ENCODE results near the gene GOLGA8S. TPM values are rescaled to one million over a fixed set of nuclear protein-coding genes. Genes with fewer than 3 reads are reported as not detected.
"Not testable (repeated sequence)": the region's sequence is repeated elsewhere in the genome, so short reads cannot be mapped to it uniquely, and the experiment has no call there.

The GOLGA8S gene
- not detected in 2 replicates for polyA plus RNA-seq
- polyA minus RNA-seq, result not detected in 2 replicates

DNA sequence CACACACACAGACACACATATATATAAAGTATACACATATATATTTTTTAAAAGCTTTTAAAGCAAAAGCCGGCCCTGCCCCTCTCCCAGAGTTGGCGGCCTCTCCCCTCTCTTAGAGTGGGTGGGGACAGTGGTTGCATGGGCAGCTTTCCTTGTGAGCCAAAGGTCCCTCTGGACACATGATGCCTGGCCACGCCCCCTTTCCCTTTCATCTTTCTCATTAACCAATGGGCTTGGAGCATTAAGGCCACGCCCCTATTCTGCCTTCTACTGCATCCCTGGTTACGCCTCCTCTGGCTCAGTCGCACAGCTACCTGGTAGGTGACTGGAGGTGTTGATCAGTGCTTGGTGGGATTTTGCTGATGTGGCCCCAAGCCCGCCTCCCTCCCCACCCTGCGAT is at the start of gene GOLGA8S:
Gene GOLGA8S (plus strand): TSS at position 301 of the 400 bp plus-strand sequence. CDS start 62 bp downstream, at position 363.
- H3K27me3 ChIP-seq (ENCODE audit: insufficient read depth, low read depth, low read length); H2AFZ ChIP-seq (ENCODE audit: low read depth, low read length); H3K4me3 ChIP-seq (ENCODE audit: low read length); H3F3A ChIP-seq (ENCODE audit: insufficient read depth, low read length, poor library complexity, severe bottlenecking); H3K27ac ChIP-seq (ENCODE audit: low read length); H3K36me3 ChIP-seq (ENCODE audit: insufficient read depth, low read length); H3K9me2 ChIP-seq (ENCODE audit: insufficient read depth, low read length); H3K9me3 ChIP-seq (ENCODE audit: low read length); H3K79me2 ChIP-seq (replicated peaks; ENCODE audit: insufficient read depth, low read length); H3K9ac ChIP-seq (ENCODE audit: low read length); H3K4me2 ChIP-seq (ENCODE audit: low read length); H4K20me1 ChIP-seq (ENCODE audit: insufficient read depth): not testable (repeated sequence)

DNA sequence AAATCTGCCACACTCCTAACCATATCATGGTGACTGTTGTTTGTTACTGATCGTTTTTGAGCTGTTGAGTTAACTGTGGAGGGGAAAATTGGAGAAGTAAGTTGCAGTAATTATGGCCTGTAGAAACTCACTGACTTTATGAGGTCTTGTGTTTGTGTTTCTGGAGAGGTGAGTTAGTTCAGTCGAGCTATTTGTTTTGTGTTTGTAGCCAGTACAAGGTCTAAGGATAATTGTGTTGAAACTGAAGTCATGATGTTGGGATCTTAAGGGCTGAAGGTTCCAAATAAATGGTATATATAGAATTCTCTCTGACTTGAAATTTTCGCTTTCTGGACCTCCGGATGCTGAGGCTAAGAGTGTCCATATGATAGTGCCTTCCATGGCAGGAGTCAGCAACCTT is 49.7 kb upstream of the GOLGA8S start:
- not testable (repeated sequence) for H2AFZ ChIP-seq (ENCODE audit: low read depth, low read length); H3K9me2 ChIP-seq (ENCODE audit: insufficient read depth, low read length); H3K27me3 ChIP-seq (ENCODE audit: insufficient read depth, low read depth, low read length); H3K36me3 ChIP-seq (ENCODE audit: insufficient read depth, low read length); H3K79me2 ChIP-seq (replicated peaks; ENCODE audit: insufficient read depth, low read length); H3K9ac ChIP-seq (ENCODE audit: low read length); H4K20me1 ChIP-seq (ENCODE audit: insufficient read depth); H3K27ac ChIP-seq (ENCODE audit: low read length); H3K4me2 ChIP-seq (ENCODE audit: low read length); H3F3A ChIP-seq (ENCODE audit: insufficient read depth, low read length, poor library complexity, severe bottlenecking); H3K9me3 ChIP-seq (ENCODE audit: low read length)
- H3K4me3 ChIP-seq (ENCODE audit: low read length), result peak overlapping the region; percentile 59

DNA sequence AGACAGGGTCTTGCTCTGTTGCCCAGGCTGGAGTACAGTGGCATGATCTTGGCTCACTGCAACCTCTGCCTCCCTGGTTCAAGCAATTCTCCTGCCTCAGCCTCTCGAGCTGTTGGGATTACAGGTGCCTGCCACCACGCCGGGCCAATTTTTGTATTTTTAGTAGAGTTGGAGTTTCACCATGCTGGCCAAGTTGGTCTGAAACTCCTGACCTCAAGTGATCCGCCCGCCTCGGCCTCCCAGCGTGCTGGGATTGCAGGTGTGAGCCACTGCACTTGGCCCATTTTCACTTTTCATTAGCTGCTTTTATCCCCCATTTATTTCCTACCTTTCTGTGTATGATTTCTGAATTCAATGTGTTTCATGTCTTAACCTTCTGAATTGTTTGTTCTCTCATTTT is 48.6 kb upstream of the GOLGA8S start:
- not testable (repeated sequence) for H3K79me2 ChIP-seq (replicated peaks; ENCODE audit: insufficient read depth, low read length); H3K9me2 ChIP-seq (ENCODE audit: insufficient read depth, low read length); H3K4me3 ChIP-seq (ENCODE audit: low read length); H3K9ac ChIP-seq (ENCODE audit: low read length); H4K20me1 ChIP-seq (ENCODE audit: insufficient read depth); H3F3A ChIP-seq (ENCODE audit: insufficient read depth, low read length, poor library complexity, severe bottlenecking); H3K27ac ChIP-seq (ENCODE audit: low read length); H3K4me2 ChIP-seq (ENCODE audit: low read length); H3K36me3 ChIP-seq (ENCODE audit: insufficient read depth, low read length); H2AFZ ChIP-seq (ENCODE audit: low read depth, low read length); H3K9me3 ChIP-seq (ENCODE audit: low read length); H3K27me3 ChIP-seq (ENCODE audit: insufficient read depth, low read depth, low read length)

DNA sequence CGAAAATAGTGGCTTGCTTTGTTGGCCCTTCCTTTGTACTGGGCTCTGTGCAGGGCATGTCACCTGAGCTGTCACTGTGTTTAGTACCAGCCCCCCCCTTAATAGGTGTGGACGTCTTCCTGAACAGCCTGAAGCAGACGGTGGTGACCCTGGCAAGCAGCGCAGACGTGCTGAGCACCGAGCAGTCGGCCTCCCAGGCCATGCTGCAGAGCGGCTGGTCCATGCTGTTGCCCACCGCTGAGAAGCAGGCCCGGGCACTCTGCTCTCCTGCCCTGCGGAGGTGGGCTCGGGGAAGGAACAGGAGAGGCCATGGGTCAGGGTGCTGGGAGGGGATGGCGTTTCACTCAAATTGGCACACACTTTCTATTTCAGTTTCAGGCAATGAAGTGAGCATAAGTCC is 43.3 kb upstream of the GOLGA8S start:
- not testable (repeated sequence) for H3K9me3 ChIP-seq (ENCODE audit: low read length); H3F3A ChIP-seq (ENCODE audit: insufficient read depth, low read length, poor library complexity, severe bottlenecking); H3K36me3 ChIP-seq (ENCODE audit: insufficient read depth, low read length); H3K79me2 ChIP-seq (replicated peaks; ENCODE audit: insufficient read depth, low read length); H3K4me2 ChIP-seq (ENCODE audit: low read length); H4K20me1 ChIP-seq (ENCODE audit: insufficient read depth); H2AFZ ChIP-seq (ENCODE audit: low read depth, low read length); H3K27ac ChIP-seq (ENCODE audit: low read length); H3K9me2 ChIP-seq (ENCODE audit: insufficient read depth, low read length); H3K4me3 ChIP-seq (ENCODE audit: low read length); H3K27me3 ChIP-seq (ENCODE audit: insufficient read depth, low read depth, low read length); H3K9ac ChIP-seq (ENCODE audit: low read length)

- H3K27me3 ChIP-seq (ENCODE audit: insufficient read depth, low read depth, low read length); H3K9me3 ChIP-seq (ENCODE audit: low read length); H2AFZ ChIP-seq (ENCODE audit: low read depth, low read length); H3F3A ChIP-seq (ENCODE audit: insufficient read depth, low read length, poor library complexity, severe bottlenecking); H3K79me2 ChIP-seq (replicated peaks; ENCODE audit: insufficient read depth, low read length); H3K4me2 ChIP-seq (ENCODE audit: low read length); H4K20me1 ChIP-seq (ENCODE audit: insufficient read depth); H3K36me3 ChIP-seq (ENCODE audit: insufficient read depth, low read length); H3K9ac ChIP-seq (ENCODE audit: low read length); H3K9me2 ChIP-seq (ENCODE audit: insufficient read depth, low read length); H3K4me3 ChIP-seq (ENCODE audit: low read length); H3K27ac ChIP-seq (ENCODE audit: low read length): not testable (repeated sequence)
Observed at GRCh38 chr15:23334096-23334495, 20.5 kb upstream of the GOLGA8S start, which contains the start of gene GOLGA6L26. GOLGA6L26 (minus strand) TSS chr15:23334196; CDS start chr15:23334135, 61 bp downstream.

GRCh38 chr15:23362622-23363021 is 8.1 kb downstream of the GOLGA8S start:
- not testable (repeated sequence) for H3K27ac ChIP-seq (ENCODE audit: low read length); H3K9me3 ChIP-seq (ENCODE audit: low read length); H3K4me3 ChIP-seq (ENCODE audit: low read length); H4K20me1 ChIP-seq (ENCODE audit: insufficient read depth); H2AFZ ChIP-seq (ENCODE audit: low read depth, low read length); H3K79me2 ChIP-seq (replicated peaks; ENCODE audit: insufficient read depth, low read length); H3K4me2 ChIP-seq (ENCODE audit: low read length); H3F3A ChIP-seq (ENCODE audit: insufficient read depth, low read length, poor library complexity, severe bottlenecking); H3K27me3 ChIP-seq (ENCODE audit: insufficient read depth, low read depth, low read length); H3K9ac ChIP-seq (ENCODE audit: low read length); H3K36me3 ChIP-seq (ENCODE audit: insufficient read depth, low read length); H3K9me2 ChIP-seq (ENCODE audit: insufficient read depth, low read length)

DNA sequence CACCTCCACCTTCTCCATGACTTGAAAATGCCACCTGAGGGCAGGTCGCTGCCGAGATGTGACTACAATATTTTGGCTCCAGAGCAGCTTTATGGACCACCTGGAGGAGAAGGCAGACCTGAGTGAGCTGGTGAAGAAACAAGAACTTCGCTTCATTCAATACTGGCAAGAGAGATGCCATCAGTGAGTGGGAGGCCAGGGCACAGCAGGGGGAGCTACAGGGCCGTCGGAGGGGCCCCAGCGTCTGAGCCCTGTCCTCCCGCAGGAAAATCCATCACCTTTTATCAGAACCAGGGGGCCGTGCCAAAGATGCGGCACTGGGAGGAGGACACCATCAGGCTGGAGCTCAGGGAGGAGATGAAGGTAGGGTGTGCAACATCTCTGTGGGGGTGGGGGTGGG is 9.7 kb downstream of the GOLGA8S start:
- H3K4me3 ChIP-seq (ENCODE audit: low read length); H2AFZ ChIP-seq (ENCODE audit: low read depth, low read length); H4K20me1 ChIP-seq (ENCODE audit: insufficient read depth); H3K9ac ChIP-seq (ENCODE audit: low read length); H3K9me3 ChIP-seq (ENCODE audit: low read length); H3K4me2 ChIP-seq (ENCODE audit: low read length); H3F3A ChIP-seq (ENCODE audit: insufficient read depth, low read length, poor library complexity, severe bottlenecking); H3K27ac ChIP-seq (ENCODE audit: low read length); H3K27me3 ChIP-seq (ENCODE audit: insufficient read depth, low read depth, low read length); H3K9me2 ChIP-seq (ENCODE audit: insufficient read depth, low read length); H3K79me2 ChIP-seq (replicated peaks; ENCODE audit: insufficient read depth, low read length); H3K36me3 ChIP-seq (ENCODE audit: insufficient read depth, low read length): not testable (repeated sequence)

All from neural cell (in vitro differentiated cells).